ENCODE results near the gene PDE6H.

PDE6H gene

DNA sequence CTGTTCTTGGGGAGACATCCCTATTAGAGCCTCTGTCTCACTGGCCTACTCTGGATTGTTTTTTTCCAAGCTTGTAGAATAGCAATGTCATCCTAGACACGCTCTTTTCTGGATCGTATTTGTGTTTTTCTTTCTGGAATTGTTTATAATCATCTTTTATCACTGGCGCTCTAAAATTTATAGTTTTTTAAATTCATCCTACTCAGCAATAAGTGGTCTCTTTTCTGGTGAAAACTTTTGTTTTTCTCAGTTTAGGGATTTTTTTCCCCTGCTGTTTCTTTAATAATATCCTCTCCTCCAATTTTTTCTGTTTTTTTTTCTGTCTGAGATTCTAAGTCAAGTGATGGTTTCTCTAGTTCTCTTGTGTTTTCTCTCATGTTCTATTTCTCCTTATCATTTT is 25.2 kb downstream of the PDE6H start:
- in situ Hi-C loops (cut with MboI; ENCODE audit: low sequenced_read_pairs): no loop called here

- in situ Hi-C loops (cut with MboI; ENCODE audit: low sequenced_read_pairs): no loop called here
Measured at GRCh38 chr12:14999021-14999694, 26.3 kb downstream of the PDE6H start.

DNA sequence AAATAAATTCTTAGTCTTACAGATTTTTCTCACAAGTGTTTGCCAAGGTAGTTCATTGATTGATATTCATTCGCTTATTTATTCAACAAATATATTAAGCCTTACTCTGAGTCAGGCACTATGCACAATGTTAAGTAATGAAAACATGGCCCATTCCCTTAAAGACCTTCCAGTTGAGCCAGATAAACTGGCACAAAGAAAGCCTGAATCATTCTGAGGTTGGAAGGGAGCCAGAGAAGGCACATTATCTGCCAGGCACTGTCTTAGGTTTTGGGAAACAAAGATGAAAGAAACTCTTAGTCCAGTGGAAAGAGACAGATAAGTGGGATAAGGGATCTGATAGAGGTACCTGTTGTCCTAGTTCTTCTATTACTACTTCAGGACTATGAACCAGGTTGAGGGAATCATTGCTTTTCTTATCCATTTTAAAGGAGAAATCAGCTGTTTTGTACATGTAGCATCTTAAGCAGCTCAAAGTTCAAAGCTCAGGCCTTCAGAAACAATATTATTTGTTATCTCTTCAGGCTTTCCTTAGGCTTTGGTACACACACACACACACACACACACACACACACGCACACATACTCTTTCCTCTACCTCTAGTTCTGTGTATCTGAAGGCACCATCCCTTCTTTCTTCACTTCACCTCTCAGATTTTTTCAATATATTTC is 27.0 kb downstream of the PDE6H start:
- in situ Hi-C loops (cut with MboI; ENCODE audit: low sequenced_read_pairs): loop anchor here (10.0 kb wide), 1 partner anchor 155 kb away; the partner anchor contains the start of gene ART4

DNA sequence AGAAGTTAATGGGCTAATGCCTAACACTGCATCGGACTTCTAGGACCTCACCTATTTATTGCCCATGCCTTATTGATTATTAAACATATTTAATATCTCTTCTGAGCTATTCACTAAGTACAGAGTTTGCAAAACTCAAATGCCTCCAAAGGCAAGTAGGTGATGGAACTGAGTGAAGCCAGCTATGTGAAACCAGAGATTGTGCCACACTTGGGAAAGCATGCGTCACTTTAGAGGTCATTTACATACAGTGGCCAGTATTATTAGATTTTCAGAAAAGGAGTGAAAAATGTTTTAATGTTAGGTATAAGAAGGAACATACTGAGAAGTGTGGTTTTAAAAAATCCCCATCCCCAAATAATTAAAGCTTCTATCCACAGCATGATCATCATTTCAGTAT is 27.7 kb downstream of the PDE6H start:
- in situ Hi-C loops (cut with MboI; ENCODE audit: low sequenced_read_pairs): loop anchor here (10.0 kb wide), 1 partner anchor 156 kb away; the partner anchor contains the start of gene ART4

DNA sequence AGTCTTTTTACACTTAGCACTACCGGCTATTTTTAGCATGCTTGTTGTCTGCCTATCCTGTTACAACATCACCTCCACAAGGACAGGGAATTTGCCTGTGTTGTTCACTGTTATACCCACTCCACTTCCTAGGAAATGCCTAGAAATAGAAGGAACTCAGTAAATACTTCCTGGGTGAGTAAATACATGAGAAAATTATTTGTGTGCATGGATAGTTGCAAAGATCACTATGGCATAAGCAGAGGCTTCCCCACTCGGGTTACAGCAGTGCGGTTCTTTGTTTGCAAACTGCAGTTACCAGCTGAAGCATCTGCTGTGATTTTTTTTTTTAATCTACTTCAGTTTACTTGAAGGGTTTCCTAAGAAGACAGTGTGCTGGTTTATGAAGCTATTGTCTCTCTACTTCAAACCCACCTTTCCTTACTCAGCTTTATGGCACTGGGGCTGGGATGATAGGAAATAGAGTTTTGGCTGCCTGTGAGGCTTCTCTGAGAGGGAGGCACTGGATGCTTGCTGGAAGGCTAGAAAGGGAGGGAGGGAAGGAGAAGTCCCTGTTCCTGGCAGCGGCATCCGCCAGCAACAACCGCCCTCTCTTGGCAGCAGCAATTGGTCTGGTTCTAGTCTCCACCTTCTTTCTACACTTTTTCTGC is 29.0 kb downstream of the PDE6H start:
- in situ Hi-C loops (cut with MboI; ENCODE audit: low sequenced_read_pairs): loop anchor here (10.0 kb wide), 1 partner anchor 157 kb away; the partner anchor contains the start of gene ART4

GRCh38 chr12:15004421-15004820 is 31.6 kb downstream of the PDE6H start:
- in situ Hi-C loops (cut with MboI; ENCODE audit: low sequenced_read_pairs): loop anchor here (10.0 kb wide), 1 partner anchor 160 kb away; the partner anchor contains the start of gene ART4

DNA sequence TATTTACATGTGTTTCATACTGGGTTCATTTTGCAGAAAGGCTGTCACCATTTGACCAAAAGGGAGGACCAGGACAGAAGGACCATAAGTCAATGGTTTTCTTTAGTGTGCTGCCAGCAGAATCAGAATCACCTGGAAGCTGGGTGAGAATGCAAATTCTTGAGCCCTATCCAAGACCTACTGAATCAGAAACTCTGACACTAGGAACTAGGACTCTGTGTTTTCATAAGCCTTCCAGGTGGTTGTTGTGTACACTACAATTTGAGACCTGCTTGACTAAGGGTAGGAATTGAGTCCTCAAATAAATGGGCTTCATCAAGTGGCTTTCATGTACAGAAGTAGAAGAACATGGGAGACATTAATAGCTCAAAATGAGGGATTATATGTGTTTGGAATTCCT is 32.2 kb downstream of the PDE6H start:
- in situ Hi-C loops (cut with MboI; ENCODE audit: low sequenced_read_pairs): loop anchor here (10.0 kb wide), 1 partner anchor 160 kb away; the partner anchor contains the start of gene ART4

DNA sequence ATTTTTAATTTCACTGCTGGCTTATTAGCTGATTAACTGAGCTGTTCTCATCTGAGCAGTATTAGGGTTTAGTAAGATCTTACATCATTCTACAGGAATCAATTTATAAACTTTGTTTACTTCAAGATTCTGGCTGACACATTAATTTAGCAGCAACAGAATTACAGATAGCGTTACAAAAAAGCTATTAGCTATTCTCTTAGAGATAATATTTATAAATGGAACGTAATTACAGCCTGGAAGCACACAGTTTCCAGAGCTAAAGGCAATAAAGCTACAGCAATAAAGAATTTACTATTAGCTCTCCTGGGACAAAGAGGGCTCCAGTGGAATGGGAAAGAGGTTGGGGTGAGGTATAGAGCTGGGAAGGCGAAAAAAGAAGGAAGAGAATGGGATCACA is 34.7 kb downstream of the PDE6H start:
- in situ Hi-C loops (cut with MboI; ENCODE audit: low sequenced_read_pairs): loop anchor here (10.0 kb wide), 1 partner anchor 163 kb away; the partner anchor contains the start of gene ART4

GRCh38 chr12:15011162-15011561 is 38.3 kb downstream of the PDE6H start:
- in situ Hi-C loops (cut with MboI; ENCODE audit: low sequenced_read_pairs): no loop called here

- in situ Hi-C loops (cut with MboI; ENCODE audit: low sequenced_read_pairs): no loop called here
Measured at GRCh38 chr12:15013634-15014179, 40.9 kb downstream of the PDE6H start.

GRCh38 chr12:15014708-15015107 is 41.9 kb downstream of the PDE6H start:
- in situ Hi-C loops (cut with MboI; ENCODE audit: low sequenced_read_pairs): no loop called here

- in situ Hi-C loops (cut with MboI; ENCODE audit: low sequenced_read_pairs): no loop called here
Measured at GRCh38 chr12:15015121-15015520, 42.3 kb downstream of the PDE6H start.

DNA sequence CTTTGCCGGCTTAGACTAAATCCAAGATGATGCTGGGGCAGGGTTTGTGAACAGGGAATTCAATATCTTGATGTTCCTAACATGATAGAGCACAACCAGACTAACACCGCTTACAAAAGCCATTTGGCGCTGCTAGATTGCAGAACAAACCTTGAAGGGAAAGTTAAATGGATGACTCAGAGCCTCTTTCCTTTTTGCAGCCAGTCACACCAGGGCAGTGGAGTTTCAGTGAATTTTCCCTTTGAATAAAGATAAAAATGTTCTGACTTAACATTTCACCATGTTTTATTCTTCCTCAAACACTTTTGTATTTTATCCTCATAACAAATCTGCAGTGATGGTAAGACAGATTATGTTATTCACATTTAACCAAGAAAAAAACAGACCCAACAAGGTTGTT is 47.3 kb downstream of the PDE6H start:
- in situ Hi-C loops (cut with MboI; ENCODE audit: low sequenced_read_pairs): no loop called here

Measured in HL-60/S4 treated with phorbol 12-myristate 13-acetate at 8.2 ng/mL for 4 days and 3 days (cell line).